ELF-1 (cell line): Measurements from ENCODE around the gene MASP2.
"Not testable (repeated sequence)": the region's sequence is repeated elsewhere in the genome, so short reads cannot be mapped to it uniquely, and the experiment has no call there.

Source experiments
- DNase-seq: peaks from one replicate; pipeline ENCODE4 v3.0.0-alpha.2; 2016; ENCODE audit warnings: low read depth, low spot score

MASP2 gene

GRCh38 chr1:11039351-11040104 is 7.5 kb downstream of the MASP2 start:
- no peak for DNase-seq

- peak; percentile 86 for DNase-seq
These were observed 9.3 kb downstream of the MASP2 start for GRCh38 chr1:11037740-11038182.

- not testable (repeated sequence) for DNase-seq
These were observed 9.9 kb downstream of the MASP2 start for GRCh38 chr1:11037019-11037739.

- no peak for DNase-seq
These were observed 15.3 kb downstream of the MASP2 start for GRCh38 chr1:11031624-11032262.

- no peak for DNase-seq
These were observed 16.2 kb downstream of the MASP2 start for GRCh38 chr1:11030865-11031264.

- DNase-seq: no peak
These were observed 19.0 kb downstream of the MASP2 start for GRCh38 chr1:11028018-11028417.

- DNase-seq: no peak
These were observed 19.7 kb downstream of the MASP2 start for GRCh38 chr1:11027316-11027715.

- DNase-seq: no peak
These were observed 20.1 kb downstream of the MASP2 start for GRCh38 chr1:11026903-11027302.

- DNase-seq: no peak
These were observed 21.0 kb downstream of the MASP2 start for GRCh38 chr1:11026052-11026451.

GRCh38 chr1:11025618-11026017 is 21.4 kb downstream of the MASP2 start:
- DNase-seq: no peak

- no peak for DNase-seq
These were observed 22.2 kb downstream of the MASP2 start for GRCh38 chr1:11024874-11025203.

- DNase-seq: no peak
These were observed 22.7 kb downstream of the MASP2 start for GRCh38 chr1:11024154-11024873.

GRCh38 chr1:11023201-11023600 is 23.8 kb downstream of the MASP2 start:
- no peak for DNase-seq

GRCh38 chr1:11019971-11020370 is 27.1 kb downstream of the MASP2 start:
- DNase-seq: no peak

GRCh38 chr1:11019358-11019757 is 27.7 kb downstream of the MASP2 start:
- DNase-seq: not testable (repeated sequence)

GRCh38 chr1:11013160-11013531 is 33.9 kb downstream of the MASP2 start:
- DNase-seq: no peak

GRCh38 chr1:11012260-11013159 is 34.5 kb downstream of the MASP2 start, which contains the start of gene TARDBP:
Gene TARDBP, plus strand, starts transcription at chr1:11012654. Its CDS starts 1,074 bp downstream, at chr1:11013728.
- peak; percentile 95 for DNase-seq

GRCh38 chr1:11000526-11000925 is 46.5 kb downstream of the MASP2 start:
- no peak for DNase-seq

- DNase-seq: no peak
These were observed 50.9 kb downstream of the MASP2 start for GRCh38 chr1:10996100-10996499.

- no peak for DNase-seq
These were observed 54.2 kb downstream of the MASP2 start for GRCh38 chr1:10992864-10993263.

GRCh38 chr1:10992004-10992403 is 55.0 kb downstream of the MASP2 start:
- not testable (repeated sequence) for DNase-seq
